ENCODE measurements around the gene MYL9.

The MYL9 gene

DNA sequence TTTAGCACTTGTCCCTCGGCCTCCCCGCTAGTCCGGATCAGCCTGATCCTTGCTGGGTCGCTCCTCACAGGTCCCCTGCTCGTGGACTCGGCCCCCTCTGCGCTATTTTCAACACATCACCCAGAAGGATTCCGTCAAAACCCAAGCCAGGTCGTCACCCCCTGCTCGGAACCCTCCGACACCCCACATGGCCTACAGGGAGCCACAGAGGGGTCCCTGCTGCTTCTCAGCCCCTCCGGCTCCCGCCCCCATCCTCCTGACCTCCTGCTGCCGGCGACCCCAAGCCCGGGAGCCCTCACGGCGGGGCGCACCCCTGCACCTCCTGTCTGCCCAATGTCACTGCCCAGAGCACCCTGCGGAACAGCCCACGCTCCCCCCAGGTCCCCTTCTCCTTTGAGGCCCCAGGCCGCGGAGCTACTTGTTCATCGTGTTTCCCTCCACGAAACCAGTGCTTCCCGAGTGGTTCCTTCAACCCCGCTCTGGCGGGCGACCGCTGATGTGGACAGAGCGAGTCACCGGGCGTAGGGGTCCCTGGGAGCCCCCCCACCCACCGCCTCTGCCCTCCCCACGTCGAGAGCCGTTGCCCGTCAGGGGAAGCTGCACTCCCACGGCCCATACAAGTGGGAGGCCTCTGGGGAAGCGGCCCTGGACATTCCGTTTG, 638 bp upstream of the MYL9 start:
- H3K36me3 Mint-ChIP-seq (ENCODE audit: low read depth), result no peaks in the 10 kb centered on the region
- H3K4me1 Mint-ChIP-seq (ENCODE audit: low read depth), result no peaks in the 10 kb centered on the region
- no peaks in the 10 kb centered on the region for H3K9me3 Mint-ChIP-seq
- H3K27me3 Mint-ChIP-seq (ENCODE audit: low read depth), result peaks cover 9% of the 10 kb centered on the region
- H3K4me3 Mint-ChIP-seq, result no peak overlapping the region
- H3K27ac Mint-ChIP-seq, result no peak overlapping the region

DNA sequence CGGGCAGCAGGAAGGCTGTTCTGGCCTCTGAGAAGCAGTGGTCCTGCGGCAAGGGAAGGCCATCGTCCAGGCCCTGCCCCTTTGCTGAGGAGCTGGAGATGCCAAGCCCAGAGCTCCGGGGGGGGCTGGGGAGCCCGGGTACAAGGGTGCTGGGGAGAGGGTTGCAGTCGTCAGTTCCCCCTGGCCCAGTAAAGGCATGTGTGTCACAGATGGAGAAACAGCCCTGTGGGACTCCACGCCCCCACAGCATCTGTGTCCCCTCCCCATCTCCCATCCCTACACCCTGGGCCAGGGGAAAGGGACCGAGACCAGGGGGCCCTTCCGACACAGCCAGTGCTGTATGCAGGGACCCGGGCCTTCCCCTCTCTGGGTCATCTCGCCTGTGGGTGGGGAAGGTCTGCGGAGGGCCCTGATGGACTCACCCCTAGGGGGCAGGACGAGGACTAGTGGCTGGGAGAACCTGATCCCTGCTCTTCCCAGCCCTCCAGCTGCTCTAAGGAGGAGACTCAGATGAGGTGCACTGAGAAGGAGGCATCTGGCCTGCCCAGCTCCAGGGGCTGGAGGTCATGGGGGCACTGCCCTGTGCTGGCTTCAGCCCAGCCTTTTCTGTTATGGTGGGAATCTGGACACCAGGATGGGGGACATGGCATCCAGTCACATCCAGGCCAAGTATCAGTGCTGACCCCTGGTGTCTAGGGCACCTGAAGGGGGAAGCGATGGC, 609 bp downstream of the MYL9 start:
- no peaks in the 10 kb centered on the region for H3K4me1 Mint-ChIP-seq (ENCODE audit: low read depth)
- no peak overlapping the region for H3K27ac Mint-ChIP-seq
- no peaks in the 10 kb centered on the region for H3K9me3 Mint-ChIP-seq
- no peak overlapping the region for H3K4me3 Mint-ChIP-seq
- peaks cover 9% of the 10 kb centered on the region for H3K27me3 Mint-ChIP-seq (ENCODE audit: low read depth)
- H3K36me3 Mint-ChIP-seq (ENCODE audit: low read depth), result no peaks in the 10 kb centered on the region

DNA sequence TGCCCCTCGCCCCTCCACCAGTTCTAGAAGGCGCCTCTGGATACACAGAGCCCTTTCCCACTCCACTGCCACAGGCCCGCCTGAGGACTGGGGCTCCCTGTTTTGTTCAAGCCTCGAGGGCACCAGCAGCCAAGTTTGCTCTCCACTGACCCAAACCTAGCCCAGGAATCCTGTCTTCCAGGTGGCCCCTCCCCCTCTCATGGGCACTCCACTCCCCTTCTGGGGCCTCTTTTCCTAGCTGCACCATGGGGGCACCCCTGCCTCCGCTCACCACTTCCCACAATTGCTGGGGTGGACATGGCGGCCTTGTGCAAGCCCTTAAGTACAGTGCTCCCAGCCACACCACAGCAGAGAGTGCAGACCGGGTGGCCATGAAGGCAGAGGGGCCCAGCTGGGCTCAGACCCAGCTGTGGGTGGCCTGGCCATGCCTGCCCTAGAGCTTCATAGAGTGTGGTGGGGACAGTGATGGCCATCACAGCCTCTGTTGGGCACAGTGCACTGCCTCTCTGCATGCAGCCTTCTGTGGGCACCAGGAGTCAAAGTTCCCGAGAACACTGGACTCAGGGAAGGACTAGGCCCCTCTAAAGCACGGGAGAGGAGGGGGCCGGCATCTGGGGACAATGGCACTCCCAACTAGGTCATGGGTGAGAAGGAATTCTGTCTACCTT, 1.3 kb downstream of the MYL9 start:
- Mint-ChIP-seq H3K27ac (no peak overlapping the region), H3K27me3 (ENCODE audit: low read depth) (peaks cover 9% of the 10 kb centered on the region), H3K4me1 (ENCODE audit: low read depth) (no peaks in the 10 kb centered on the region), H3K9me3 (no peaks in the 10 kb centered on the region), H3K4me3 (no peak overlapping the region), H3K36me3 (ENCODE audit: low read depth) (no peaks in the 10 kb centered on the region)

DNA sequence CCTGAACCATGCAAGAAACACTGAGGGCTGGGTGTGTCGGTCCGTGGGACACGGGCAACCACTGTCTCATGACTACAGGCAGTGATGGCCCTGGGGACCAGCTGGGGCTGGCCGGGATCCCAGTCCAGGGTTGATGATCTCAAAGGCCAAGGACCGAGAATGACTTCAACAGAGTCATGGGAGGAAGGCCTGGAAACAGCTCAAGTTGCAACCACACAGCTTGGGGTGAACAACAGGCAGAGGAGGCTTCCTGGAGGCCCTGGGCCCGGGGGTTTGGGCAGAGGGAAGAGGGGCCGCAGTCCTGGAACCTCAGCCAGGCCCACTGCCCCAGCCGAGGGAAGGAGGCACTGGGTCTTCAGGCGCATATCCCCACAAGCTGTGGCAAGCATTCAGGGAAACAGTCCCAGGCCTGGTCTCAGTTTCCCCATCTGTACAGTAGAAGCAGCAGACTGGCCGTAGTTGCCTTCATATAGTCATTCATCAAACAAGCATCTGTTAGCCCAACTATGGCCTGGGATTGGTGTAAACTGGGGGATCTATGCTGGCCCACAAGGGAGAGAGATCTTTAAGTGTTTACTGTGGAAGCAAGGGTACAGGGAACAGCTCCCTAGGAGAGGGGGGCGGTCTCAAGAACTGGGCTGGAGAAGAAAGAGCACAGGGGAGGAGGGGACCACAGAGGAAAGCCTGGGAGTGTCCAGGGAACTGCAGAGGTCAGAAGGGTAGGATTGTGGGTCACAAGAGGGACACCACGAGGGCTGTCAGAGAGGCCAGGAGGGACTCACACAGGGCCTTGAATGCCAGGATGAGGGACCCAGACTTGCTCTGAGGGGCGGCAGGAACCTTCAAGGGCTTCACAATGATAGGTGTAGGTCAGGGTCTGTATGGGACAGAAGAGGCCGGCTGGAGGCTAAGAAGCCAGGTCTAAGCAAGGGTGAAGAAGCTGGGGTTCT, 2.1 kb downstream of the MYL9 start:
- H3K9me3 Mint-ChIP-seq, result no peaks in the 10 kb centered on the region
- H3K27ac Mint-ChIP-seq, result no peak overlapping the region
- H3K4me3 Mint-ChIP-seq, result no peak overlapping the region
- peaks cover 9% of the 10 kb centered on the region for H3K27me3 Mint-ChIP-seq (ENCODE audit: low read depth)
- H3K36me3 Mint-ChIP-seq (ENCODE audit: low read depth), result no peaks in the 10 kb centered on the region
- H3K4me1 Mint-ChIP-seq (ENCODE audit: low read depth), result no peaks in the 10 kb centered on the region

DNA sequence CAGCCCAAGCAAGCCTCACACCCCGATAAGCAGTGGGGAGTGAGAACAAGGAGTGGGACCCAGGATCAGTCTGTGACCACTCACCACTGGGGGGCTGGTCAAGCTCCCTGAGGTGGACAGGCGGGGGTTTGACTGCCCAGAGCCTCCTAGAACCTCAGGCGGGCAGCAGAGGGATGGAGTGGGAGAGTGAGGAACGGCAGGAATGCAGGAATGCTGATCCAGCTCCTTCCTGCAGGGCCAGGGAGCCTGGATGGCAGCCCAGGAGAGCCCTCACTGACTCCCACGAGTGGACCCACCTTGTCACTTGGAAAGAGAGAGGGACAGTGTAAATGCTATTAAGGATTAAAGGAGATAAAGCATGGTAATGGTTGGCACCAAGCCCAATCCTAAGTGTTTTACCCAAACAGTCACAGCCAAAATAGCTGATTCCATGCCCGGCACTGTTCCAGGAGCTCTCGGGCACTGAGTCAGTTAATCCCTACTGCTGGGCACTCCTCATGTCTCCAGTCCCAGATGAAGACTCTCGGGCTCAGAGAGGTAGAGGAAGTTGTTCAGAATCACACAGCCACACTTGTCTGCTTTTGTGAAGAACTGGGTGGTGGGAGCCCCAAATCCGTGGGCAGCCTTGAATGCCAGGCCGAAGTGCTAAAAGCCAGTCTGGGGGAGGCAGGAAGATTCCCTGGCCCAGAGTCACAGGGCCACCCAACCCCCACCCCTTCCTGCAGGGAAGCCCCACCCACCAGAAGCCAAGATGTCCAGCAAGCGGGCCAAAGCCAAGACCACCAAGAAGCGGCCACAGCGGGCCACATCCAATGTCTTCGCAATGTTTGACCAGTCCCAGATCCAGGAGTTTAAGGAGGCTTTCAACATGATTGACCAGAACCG, 3.1 kb downstream of the MYL9 start:
- Mint-ChIP-seq H3K27ac (no peak overlapping the region), H3K9me3 (no peaks in the 10 kb centered on the region), H3K4me1 (ENCODE audit: low read depth) (no peaks in the 10 kb centered on the region), H3K27me3 (ENCODE audit: low read depth) (peaks cover 8% of the 10 kb centered on the region), H3K36me3 (ENCODE audit: low read depth) (no peaks in the 10 kb centered on the region), H3K4me3 (no peak overlapping the region)

DNA sequence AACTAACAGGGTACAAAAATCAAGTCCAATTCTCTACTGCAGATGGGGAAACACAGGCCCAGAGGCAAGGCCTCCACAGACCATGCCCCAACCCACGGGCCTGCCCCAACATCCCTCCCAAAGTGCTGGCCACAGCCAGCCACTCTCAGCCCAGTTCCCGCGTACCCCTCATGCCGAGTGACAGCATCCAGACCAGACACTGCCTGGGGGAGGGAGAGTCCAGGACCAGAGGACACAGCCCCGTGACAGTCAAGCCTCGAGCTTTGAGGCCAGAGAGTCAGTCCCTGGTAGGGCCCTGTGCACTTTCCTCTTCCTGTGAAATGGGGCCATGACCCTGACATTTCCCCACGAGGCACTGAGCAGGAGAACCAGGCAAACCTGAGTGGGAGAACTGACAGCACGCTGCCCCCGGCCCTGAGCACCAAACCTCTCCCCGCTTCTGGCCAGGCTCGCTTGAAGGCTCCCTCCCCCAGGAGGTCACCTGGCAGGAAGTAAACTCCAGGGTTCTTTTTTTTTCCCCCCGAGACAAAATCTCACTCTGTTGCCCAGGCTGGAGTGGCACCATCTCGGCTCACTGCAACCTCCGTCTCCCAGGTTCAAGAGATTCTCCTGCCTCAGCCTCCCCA, 4.9 kb downstream of the MYL9 start:
- Mint-ChIP-seq H3K9me3 (no peaks in the 10 kb centered on the region), H3K36me3 (ENCODE audit: low read depth) (no peaks in the 10 kb centered on the region), H3K4me1 (ENCODE audit: low read depth) (no peaks in the 10 kb centered on the region), H3K27me3 (ENCODE audit: low read depth) (no peaks in the 10 kb centered on the region), H3K4me3 (no peak overlapping the region), H3K27ac (no peak overlapping the region)

DNA sequence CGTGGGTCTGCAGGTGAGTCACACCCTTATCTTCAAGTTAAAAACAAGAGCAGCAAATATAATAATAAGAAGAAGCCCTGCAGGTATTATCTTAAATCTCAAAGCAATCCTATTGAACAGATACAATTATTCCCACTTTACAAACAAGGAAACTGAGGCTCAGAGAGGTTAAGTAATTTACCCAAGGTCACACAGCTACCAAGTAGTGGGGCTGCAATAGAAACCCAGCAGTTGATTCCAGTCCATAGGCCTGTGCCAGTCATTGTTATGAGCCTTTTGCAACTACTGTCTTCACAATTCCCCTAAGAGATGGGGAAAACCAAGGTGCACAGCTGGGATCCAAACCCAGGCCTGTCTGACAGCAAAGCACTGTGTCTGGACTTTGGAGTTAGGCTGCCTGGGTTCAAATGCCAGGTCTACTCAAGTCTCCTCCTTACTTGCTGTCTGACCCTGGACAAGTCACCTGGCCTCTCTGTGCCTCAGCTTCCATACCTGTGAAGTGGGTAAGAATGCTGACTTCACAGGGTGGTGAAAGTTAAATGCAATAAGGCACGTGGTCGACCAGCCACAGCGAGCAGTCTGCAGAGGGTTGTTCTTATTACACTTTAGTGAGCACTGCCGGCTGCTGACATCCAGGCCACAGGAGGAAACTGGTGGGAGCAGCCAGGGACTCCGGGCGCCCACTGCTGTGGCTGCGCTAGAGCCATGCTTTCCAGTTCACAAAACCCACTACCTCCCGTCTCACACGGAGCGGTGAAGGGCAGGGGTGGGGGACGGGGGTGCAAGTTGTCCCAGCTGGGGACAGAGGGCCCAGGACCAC, 6.1 kb downstream of the MYL9 start:
- Mint-ChIP-seq H3K4me1 (ENCODE audit: low read depth) (no peaks in the 10 kb centered on the region), H3K36me3 (ENCODE audit: low read depth) (no peaks in the 10 kb centered on the region), H3K9me3 (no peaks in the 10 kb centered on the region), H3K27me3 (ENCODE audit: low read depth) (no peaks in the 10 kb centered on the region), H3K27ac (no peak overlapping the region), H3K4me3 (no peak overlapping the region)

DNA sequence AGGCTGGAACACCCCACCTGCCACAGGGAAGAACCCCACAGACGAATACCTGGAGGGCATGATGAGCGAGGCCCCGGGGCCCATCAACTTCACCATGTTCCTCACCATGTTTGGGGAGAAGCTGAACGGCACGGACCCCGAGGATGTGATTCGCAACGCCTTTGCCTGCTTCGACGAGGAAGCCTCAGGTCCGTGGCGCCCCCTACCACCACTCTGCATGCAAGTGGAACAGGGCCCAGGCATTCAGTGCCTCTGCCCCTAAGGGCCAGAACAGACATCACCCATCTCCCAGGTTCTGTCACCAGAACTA, 6.6 kb downstream of the MYL9 start:
- Mint-ChIP-seq H3K9me3 (no peaks in the 10 kb centered on the region), H3K27me3 (ENCODE audit: low read depth) (no peaks in the 10 kb centered on the region), H3K4me3 (no peak overlapping the region), H3K27ac (no peak overlapping the region), H3K36me3 (ENCODE audit: low read depth) (no peaks in the 10 kb centered on the region), H3K4me1 (ENCODE audit: low read depth) (no peaks in the 10 kb centered on the region)

DNA sequence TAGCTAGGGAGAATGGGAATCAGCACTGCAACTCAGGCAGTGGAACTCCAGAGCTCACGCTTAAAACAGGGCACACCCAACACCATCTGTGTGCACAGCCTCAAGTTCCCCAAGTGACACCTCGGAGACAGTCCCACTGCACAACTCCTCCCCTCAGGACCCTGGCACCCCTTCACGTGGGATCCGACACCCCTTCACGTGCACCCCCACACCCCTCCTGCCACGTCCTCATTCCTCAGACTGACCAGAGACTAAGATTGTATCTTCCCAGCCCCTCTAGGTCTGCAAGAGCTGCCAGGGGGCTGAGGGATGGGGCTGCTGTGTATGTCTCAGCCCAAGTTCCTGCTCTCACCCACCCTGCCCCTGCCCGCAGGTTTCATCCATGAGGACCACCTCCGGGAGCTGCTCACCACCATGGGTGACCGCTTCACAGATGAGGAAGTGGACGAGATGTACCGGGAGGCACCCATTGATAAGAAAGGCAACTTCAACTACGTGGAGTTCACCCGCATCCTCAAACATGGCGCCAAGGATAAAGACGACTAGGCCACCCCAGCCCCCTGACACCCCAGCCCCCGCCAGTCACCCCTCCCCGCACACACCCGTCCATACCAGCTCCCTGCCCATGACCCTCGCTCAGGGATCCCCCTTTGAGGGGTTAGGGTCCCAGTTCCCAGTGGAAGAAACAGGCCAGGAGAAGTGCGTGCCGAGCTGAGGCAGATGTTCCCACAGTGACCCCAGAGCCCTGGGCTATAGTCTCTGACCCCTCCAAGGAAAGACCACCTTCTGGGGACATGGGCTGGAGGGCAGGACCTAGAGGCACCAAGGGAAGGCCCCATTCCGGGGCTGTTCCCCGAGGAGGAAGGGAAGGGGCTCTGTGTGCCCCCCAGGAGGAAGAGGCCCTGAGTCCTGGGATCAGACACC, 7.6 kb downstream of the MYL9 start:
- no peaks in the 10 kb centered on the region for H3K9me3 Mint-ChIP-seq
- H3K4me1 Mint-ChIP-seq (ENCODE audit: low read depth), result no peaks in the 10 kb centered on the region
- no peak overlapping the region for H3K27ac Mint-ChIP-seq
- H3K36me3 Mint-ChIP-seq (ENCODE audit: low read depth), result no peaks in the 10 kb centered on the region
- no peak overlapping the region for H3K4me3 Mint-ChIP-seq
- H3K27me3 Mint-ChIP-seq (ENCODE audit: low read depth), result no peaks in the 10 kb centered on the region

DNA sequence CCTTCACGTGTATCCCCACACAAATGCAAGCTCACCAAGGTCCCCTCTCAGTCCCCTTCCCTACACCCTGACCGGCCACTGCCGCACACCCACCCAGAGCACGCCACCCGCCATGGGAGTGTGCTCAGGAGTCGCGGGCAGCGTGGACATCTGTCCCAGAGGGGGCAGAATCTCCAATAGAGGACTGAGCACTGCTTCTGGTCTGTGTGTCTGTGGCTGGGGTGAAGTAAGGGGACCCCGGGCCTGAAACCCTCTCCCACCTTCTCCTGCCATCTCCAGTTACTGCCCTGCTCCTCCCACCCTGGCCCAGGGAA, 8.3 kb downstream of the MYL9 start:
- Mint-ChIP-seq H3K4me3 (no peak overlapping the region), H3K9me3 (no peaks in the 10 kb centered on the region), H3K4me1 (ENCODE audit: low read depth) (no peaks in the 10 kb centered on the region), H3K27ac (no peak overlapping the region), H3K36me3 (ENCODE audit: low read depth) (no peaks in the 10 kb centered on the region), H3K27me3 (ENCODE audit: low read depth) (no peaks in the 10 kb centered on the region)

DNA sequence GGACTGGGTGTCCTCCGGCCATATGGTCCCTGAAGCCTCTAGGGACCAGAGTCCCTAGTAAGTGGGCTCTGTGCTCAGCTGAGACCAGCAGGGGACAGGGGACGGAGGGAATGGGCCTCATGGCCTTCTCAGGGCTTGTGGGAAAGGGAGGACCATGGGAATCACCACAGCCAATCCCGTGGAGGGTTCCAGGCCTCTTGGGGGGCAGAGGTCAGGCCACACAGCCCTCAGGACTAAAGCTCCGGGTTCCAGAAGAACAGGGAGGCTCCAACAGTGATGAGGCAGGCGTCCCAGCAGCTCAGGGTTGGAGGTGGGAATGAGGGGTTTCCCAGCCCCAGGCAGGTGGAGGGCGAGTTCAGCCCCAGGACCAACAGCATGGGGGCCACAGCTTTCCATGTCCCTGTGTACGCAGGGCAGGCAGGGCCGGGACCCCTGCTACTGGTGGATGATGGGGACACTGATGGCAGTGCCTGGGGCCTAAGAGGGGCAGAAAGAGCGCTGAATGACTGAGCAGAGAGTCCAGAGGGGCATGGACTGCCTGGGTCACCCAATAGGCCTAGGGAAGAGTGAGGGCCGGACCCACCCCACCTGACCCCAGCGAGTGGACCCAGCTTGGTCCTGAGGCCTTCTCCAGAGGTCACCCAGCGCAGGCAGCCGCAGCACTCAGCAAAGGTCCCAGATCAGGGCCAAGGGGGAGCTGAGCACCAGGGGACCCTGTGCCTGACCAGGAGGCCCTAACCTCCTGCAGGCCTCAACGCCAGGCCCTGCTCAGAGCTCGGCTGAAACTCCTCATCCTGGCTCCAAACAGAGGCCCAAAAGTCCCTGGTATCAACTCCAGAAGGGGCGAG, 8.8 kb downstream of the MYL9 start:
- peaks cover 1% of the 10 kb centered on the region for H3K27me3 Mint-ChIP-seq (ENCODE audit: low read depth)
- H3K4me3 Mint-ChIP-seq, result no peak overlapping the region
- no peak overlapping the region for H3K27ac Mint-ChIP-seq
- H3K9me3 Mint-ChIP-seq, result no peaks in the 10 kb centered on the region
- no peaks in the 10 kb centered on the region for H3K36me3 Mint-ChIP-seq (ENCODE audit: low read depth)
- no peaks in the 10 kb centered on the region for H3K4me1 Mint-ChIP-seq (ENCODE audit: low read depth)
